B cell (primary cell): Measurements from ENCODE around the gene AMBRA1. TPM values are rescaled to one million over a fixed set of nuclear protein-coding genes. Genes with fewer than 3 reads are reported as not detected.

ENCODE experiments used
- ATAC-seq: fragments of 200-7000 bp; cut with Tn5 transposase; one replicate; pipeline ENCODE4 v1.10.0; 2021; ENCODE audit warnings: low read depth, mild to moderate bottlenecking, moderate number of reproducible peaks, moderate library complexity
- CTCF ChIA-PET: fragments of 350-600 bp; sonication (Branson Sonifier 250); formaldehyde crosslinking; loops from one replicate; lab custom pipeline; 2021; ENCODE audit warnings: antibody characterized with exemption, inconsistent platforms; lab: Charles Lee
- POLR2A ChIA-PET: fragments of 350-600 bp; sonication (Branson Sonifier 250); formaldehyde crosslinking; loops from one replicate; lab custom pipeline; 2021; ENCODE audit warnings: antibody characterized with exemption; lab: Charles Lee
- DNase-seq: peaks from one replicate; pipeline ENCODE4 v3.0.0; 2013
- H2AFZ ChIP-seq: 2 replicates; pipeline ENCODE4 v1.6.1; 2012; ENCODE audit warnings: mild to moderate bottlenecking, low read depth, low read length; ENCODE audit not compliant: insufficient read depth, poor library complexity, severe bottlenecking
- H3K27ac ChIP-seq, 2 donors: 1 replicate in 1 of 2; 2 replicates in 1 of 2; pipeline ENCODE4 v1.5.1; 2012 to 2013; ENCODE audit warnings: low read length in 2 of 2, mild to moderate bottlenecking in 2 of 2, moderate library complexity in 1 of 2
- H3K27me3 ChIP-seq, 4 experiments: fragments of 200-600 bp in 1 of 4; sonication (generic) in 1 of 4; replicated peaks in 1 of 4; 1 replicate in 2 of 4; 2 replicates in 2 of 4; pipeline versions ENCODE4 v1.6.1 to v1.7.0; 2013 to 2016; ENCODE audit warnings: low read length in 3 of 4, mild to moderate bottlenecking in 2 of 4, mixed read lengths in 1 of 4, moderate library complexity in 1 of 4; ENCODE audit not compliant: insufficient read depth in 4 of 4, control insufficient read depth in 3 of 4; ENCODE audit errors: control extremely low read depth in 1 of 4
- H3K36me3 ChIP-seq, 2 experiments: replicated peaks in 1 of 2; 1 replicate in 1 of 2; 2 replicates in 1 of 2; pipeline versions ENCODE4 v1.6.1 to v1.7.1; 2013; ENCODE audit warnings: low read length in 1 of 2; ENCODE audit not compliant: insufficient read depth in 2 of 2, control insufficient read depth in 1 of 2; ENCODE audit errors: control extremely low read depth in 1 of 2, extremely low read depth in 1 of 2
- H3K4me1 ChIP-seq, 2 donors: fragments of 200-600 bp in 1 of 2; sonication (generic) in 1 of 2; 1 replicate in 1 of 2; 2 replicates in 1 of 2; pipeline versions ENCODE4 v1.5.1 to v1.6.1; 2013 to 2017; ENCODE audit warnings: low read length in 2 of 2; ENCODE audit not compliant: control insufficient read depth in 2 of 2, insufficient read depth in 2 of 2
- H3K4me2 ChIP-seq: replicated peaks from 2 replicates; pipeline ENCODE3; 2012; ENCODE audit warnings: mild to moderate bottlenecking, low read depth, low read length; ENCODE audit not compliant: poor library complexity, severe bottlenecking
- H3K4me3 ChIP-seq, 5 experiments: fragments of 200-600 bp in 1 of 5; sonication (generic) in 1 of 5; 1 replicate in 3 of 5; 2 replicates in 2 of 5; pipeline versions ENCODE4 v1.5.1 to v1.7.0; 2011 to 2016; ENCODE audit warnings: low read length in 4 of 5, mild to moderate bottlenecking in 4 of 5, low read depth in 2 of 5, control low read depth in 1 of 5, moderate library complexity in 1 of 5; ENCODE audit not compliant: insufficient read depth in 1 of 5; ENCODE audit errors: control extremely low read depth in 1 of 5, extremely low read depth in 1 of 5
- H3K79me2 ChIP-seq: fragments of 200-600 bp; sonication (generic); one replicate; pipeline ENCODE4 v1.6.0; 2016; ENCODE audit warnings: low read length; ENCODE audit not compliant: control insufficient read depth, insufficient read depth
- H3K9ac ChIP-seq: fragments of 200-600 bp; sonication (generic); 2 replicates; pipeline ENCODE4 v1.6.1; 2017; ENCODE audit warnings: mild to moderate bottlenecking, low read length, moderate library complexity
- H3K9me3 ChIP-seq, 3 donors: one replicate each; pipeline versions ENCODE4 v1.6.1 to v1.7.1; 2013; ENCODE audit warnings: low read length in 2 of 3; ENCODE audit not compliant: control insufficient read depth in 2 of 3, insufficient read depth in 1 of 3; ENCODE audit errors: control extremely low read depth in 1 of 3
- H4K20me1 ChIP-seq: 2 replicates; pipeline ENCODE4 v1.6.0; 2012; ENCODE audit warnings: mild to moderate bottlenecking, low read length; ENCODE audit not compliant: insufficient read depth, control insufficient read depth, poor library complexity, severe bottlenecking
- H3K27ac Mint-ChIP-seq: one replicate; pipeline ENCODE4 v1.8.0; 2021; ENCODE audit warnings: mixed read lengths
- H3K27me3 Mint-ChIP-seq: one replicate; pipeline ENCODE4 v1.8.0; 2021; ENCODE audit warnings: mixed read lengths
- H3K4me1 Mint-ChIP-seq: one replicate; pipeline ENCODE4 v1.8.0; 2021; ENCODE audit warnings: mixed read lengths
- H3K4me3 Mint-ChIP-seq: one replicate; pipeline ENCODE4 v1.8.0; 2021; ENCODE audit warnings: mixed read lengths
- H3K9me3 Mint-ChIP-seq: one replicate; pipeline ENCODE4 v1.8.0; 2022; ENCODE audit warnings: mixed read lengths; ENCODE audit not compliant: insufficient read depth
- EZH2 ChIP-seq: IDR thresholded peaks from 2 replicates; pipeline ENCODE4 v1.6.1; 2012; ENCODE audit warnings: borderline replicate concordance, low read depth, mild to moderate bottlenecking, moderate library complexity, low read length; ENCODE audit not compliant: insufficient read depth, poor library complexity, severe bottlenecking
- WGBS: methylation state at CpG from one replicate; pipeline ENCODE4 v1.1.5; 2013; ENCODE audit warnings: missing lambda C conversion rate; ENCODE audit not compliant: insufficient coverage; 5-methylcytosine and 5-hydroxymethylcytosine counted together
- intact Hi-C: fragments of 100-400 bp; cut with micrococcal nuclease; formaldehyde crosslinking; loops from one replicate; pipeline ENCODE4 v1.10.0; 2022
- polyA plus RNA-seq: library from polyadenylated mRNA; depleted of rRNA; stranded (reverse); fragments of >200 nt; gene quantifications from 2 replicates; pipeline ENCODE4 v1.2.3, GENCODE V29; 2012
- total RNA-seq, 2 donors: library from RNA; stranded (reverse); fragments of 120-200 nt in 1 of 2; gene quantifications; 1 replicate in 1 of 2; 2 replicates in 1 of 2; pipeline versions ENCODE4 v1.2.3 to v1.2.4, GENCODE V29; 2013 to 2022
- TF ChIP-seq, protein P1 (sequence below): fragments of 200-600 bp; IDR thresholded peaks from one replicate; pipeline ENCODE4 v1.8.0; 2022; ENCODE audit warnings: antibody characterized with exemption, mild to moderate bottlenecking

AMBRA1 gene
- total and polyA plus RNA-seq, 2 donors (not counting 1 experiment from before 2014, with no cell fraction given): 13.8 to 36.1 TPM

DNA sequence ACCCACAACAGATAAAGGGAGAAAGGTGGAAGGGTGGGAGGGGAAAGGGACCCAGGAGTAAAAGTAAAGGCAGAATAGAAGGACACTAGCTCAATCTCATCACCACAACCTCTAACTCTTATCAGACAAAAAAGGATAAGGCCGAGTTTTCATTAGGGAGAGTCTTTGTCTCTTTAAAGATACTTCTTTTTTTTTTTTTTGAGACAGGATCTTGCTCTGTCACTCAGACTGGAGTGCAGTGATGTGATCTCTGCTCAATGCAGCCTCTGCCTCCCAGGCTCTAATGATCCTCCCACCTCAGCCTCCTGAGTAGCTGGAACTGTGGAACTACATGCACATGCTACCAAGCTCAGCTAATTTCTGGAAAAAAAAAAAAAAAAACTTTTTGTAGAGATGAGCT is 116.7 kb downstream of the AMBRA1 start:
- Histone ChIP-seq H3K9ac (no peak overlapping the region), H3K9me3 (no peaks in the 10 kb centered on the region), H3K36me3 (peaks cover 6 to 7% of the 10 kb centered on the region in 2 experiments), H3K27me3 (no peaks in the 10 kb centered on the region), H3K4me2 (no peak overlapping the region), H3K4me1 (no peaks in the 10 kb centered on the region), H4K20me1 (peaks cover 24% of the 10 kb centered on the region), H3K4me3 (no peak overlapping the region), H3K27ac (no peak overlapping the region), H3K79me2 (peaks cover 31% of the 10 kb centered on the region), H2AFZ (no peak overlapping the region)
- ChIA-PET POLR2A (no interaction called here), CTCF (interaction anchor here (1.1 to 1.2 kb wide), 2 partner anchors 10 to 13 kb away, joined by 3 to 4 read pairs; no protein-coding TSS in a partner anchor)
- intact Hi-C loops: no loop called here
- TF ChIP-seq, protein P1, sequence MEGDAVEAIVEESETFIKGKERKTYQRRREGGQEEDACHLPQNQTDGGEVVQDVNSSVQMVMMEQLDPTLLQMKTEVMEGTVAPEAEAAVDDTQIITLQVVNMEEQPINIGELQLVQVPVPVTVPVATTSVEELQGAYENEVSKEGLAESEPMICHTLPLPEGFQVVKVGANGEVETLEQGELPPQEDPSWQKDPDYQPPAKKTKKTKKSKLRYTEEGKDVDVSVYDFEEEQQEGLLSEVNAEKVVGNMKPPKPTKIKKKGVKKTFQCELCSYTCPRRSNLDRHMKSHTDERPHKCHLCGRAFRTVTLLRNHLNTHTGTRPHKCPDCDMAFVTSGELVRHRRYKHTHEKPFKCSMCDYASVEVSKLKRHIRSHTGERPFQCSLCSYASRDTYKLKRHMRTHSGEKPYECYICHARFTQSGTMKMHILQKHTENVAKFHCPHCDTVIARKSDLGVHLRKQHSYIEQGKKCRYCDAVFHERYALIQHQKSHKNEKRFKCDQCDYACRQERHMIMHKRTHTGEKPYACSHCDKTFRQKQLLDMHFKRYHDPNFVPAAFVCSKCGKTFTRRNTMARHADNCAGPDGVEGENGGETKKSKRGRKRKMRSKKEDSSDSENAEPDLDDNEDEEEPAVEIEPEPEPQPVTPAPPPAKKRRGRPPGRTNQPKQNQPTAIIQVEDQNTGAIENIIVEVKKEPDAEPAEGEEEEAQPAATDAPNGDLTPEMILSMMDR: no peak
- no peak for TF ChIP-seq EZH2
- H3K4me1 Mint-ChIP-seq: peaks cover 6% of the 10 kb centered on the region
- ATAC-seq (no peak), DNase-seq (no peak)
- H3K27ac Mint-ChIP-seq: no peak overlapping the region
- no CpG with 5 or more reads among the region's 1 CpG for WGBS
- no peak overlapping the region for H3K4me3 Mint-ChIP-seq
- no peaks in the 10 kb centered on the region for H3K9me3 Mint-ChIP-seq
- no peaks in the 10 kb centered on the region for H3K27me3 Mint-ChIP-seq

DNA sequence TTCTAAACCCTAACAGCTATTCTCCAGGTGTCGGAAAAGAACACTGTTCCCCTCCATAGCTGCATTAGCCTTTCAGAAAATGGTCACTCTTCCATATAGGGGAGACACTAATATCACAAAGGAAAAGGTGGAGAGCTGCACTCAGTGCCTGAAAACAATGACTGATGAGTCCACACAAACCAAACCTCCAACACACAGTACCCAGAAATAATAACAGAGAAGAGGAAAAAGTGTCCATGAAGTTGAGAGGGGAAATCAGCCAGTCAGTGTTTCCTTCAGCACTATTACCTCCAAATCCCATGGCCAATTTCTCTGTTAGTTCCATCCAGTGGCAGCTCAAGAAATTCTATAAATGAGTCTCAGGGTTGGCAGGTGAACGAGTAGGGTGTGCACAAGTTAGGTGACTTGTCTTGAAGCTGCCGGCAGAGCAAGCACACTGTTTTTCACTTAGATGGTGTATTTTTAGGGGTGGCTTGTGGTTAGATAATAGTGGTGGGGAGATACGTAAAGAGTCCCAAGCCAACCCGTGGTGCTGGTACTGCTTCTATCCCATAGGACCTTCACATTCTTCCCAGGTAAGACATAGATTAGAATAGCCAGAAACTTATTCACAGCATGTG is 117.8 kb downstream of the AMBRA1 start:
- Mint-ChIP-seq H3K27ac (no peak overlapping the region), H3K9me3 (no peaks in the 10 kb centered on the region), H3K4me1 (peaks cover 6% of the 10 kb centered on the region), H3K4me3 (no peak overlapping the region), H3K27me3 (no peaks in the 10 kb centered on the region)
- Histone ChIP-seq H3K36me3 (peaks cover 7% of the 10 kb centered on the region in 2 experiments), H3K4me2 (no peak overlapping the region), H3K27ac (no peak overlapping the region), H2AFZ (no peak overlapping the region), H3K4me1 (no peaks in the 10 kb centered on the region), H3K27me3 (no peaks in the 10 kb centered on the region), H3K79me2 (peaks cover 31% of the 10 kb centered on the region), H3K9ac (no peak overlapping the region), H3K9me3 (no peaks in the 10 kb centered on the region), H3K4me3 (no peak overlapping the region), H4K20me1 (peaks cover 21% of the 10 kb centered on the region)
- DNase-seq: no peak
- CTCF ChIA-PET: interaction anchor here (1.1 to 1.2 kb wide), 2 partner anchors 12 to 14 kb away, joined by 3 to 4 read pairs; no protein-coding TSS in a partner anchor
- 74% methylated on average over 2 of the region's 5 CpGs for WGBS
- no peak for TF ChIP-seq EZH2
- TF ChIP-seq, protein P1: no peak
- no peak for ATAC-seq
- POLR2A ChIA-PET: no interaction called here
- intact Hi-C loops: no loop called here
